H1 (cell line): ENCODE results near the gene TGFBRAP1. TPM values are rescaled to one million over a fixed set of nuclear protein-coding genes. Genes with fewer than 3 reads are reported as not detected.

ENCODE experiments used
- CTCF ChIA-PET: fragments of 300-600 bp; sonication (Branson Sonifier 250); formaldehyde crosslinking; loops from one replicate; lab custom pipeline; 2021; ENCODE audit not compliant: partially characterized antibody; lab: Charles Lee
- POLR2A ChIA-PET: fragments of 300-600 bp; sonication (Branson Sonifier 250); formaldehyde crosslinking; loops from one replicate; lab custom pipeline; 2021; ENCODE audit warnings: inconsistent platforms; ENCODE audit not compliant: partially characterized antibody; lab: Charles Lee
- DNase-seq, 2 experiments: peaks; one replicate each; pipeline versions ENCODE4 v3.0.0 to v3.0.0-alpha.2; 2010 to 2022; ENCODE audit warnings: low spot score in 2 of 2, low read depth in 1 of 2, mixed read lengths in 1 of 2
- FAIRE-seq: peaks from 2 replicates; lab custom pipeline; 2011; peaks lifted over from hg19 to GRCh38; lab: Jason Lieb, UNC
- H2AFZ ChIP-seq: 2 replicates; pipeline ENCODE4 v1.8.1; 2012; ENCODE audit warnings: low read length, inconsistent platforms
- H2AK5ac ChIP-seq: 2 replicates; pipeline ENCODE4 v1.6.1; 2013; ENCODE audit warnings: low read depth, low read length
- H2BK120ac ChIP-seq: replicated peaks from 2 replicates; pipeline ENCODE3; 2013; ENCODE audit warnings: low read depth, low read length, inconsistent platforms
- H2BK12ac ChIP-seq: 2 replicates; pipeline ENCODE4 v1.6.1; 2013; ENCODE audit warnings: low read depth, low read length
- H2BK15ac ChIP-seq: 2 replicates; pipeline ENCODE4 v1.6.1; 2013; ENCODE audit warnings: low read length
- H2BK20ac ChIP-seq: 2 replicates; pipeline ENCODE4 v1.6.1; 2013; ENCODE audit warnings: low read length
- H2BK5ac ChIP-seq: 2 replicates; pipeline ENCODE4 v1.6.1; 2013; ENCODE audit warnings: low read depth, low read length
- H3K14ac ChIP-seq: 2 replicates; pipeline ENCODE4 v1.6.1; 2013; ENCODE audit warnings: inconsistent platforms; ENCODE audit not compliant: insufficient read length
- H3K18ac ChIP-seq: 2 replicates; pipeline ENCODE4 v1.6.1; 2013; ENCODE audit warnings: low read length; ENCODE audit errors: extremely low read depth
- H3K23ac ChIP-seq: 2 replicates; pipeline ENCODE4 v1.6.1; 2013; ENCODE audit warnings: inconsistent platforms; ENCODE audit not compliant: insufficient read length
- H3K23me2 ChIP-seq: 2 replicates; pipeline ENCODE4 v1.6.1; 2013; ENCODE audit warnings: low read depth, low read length
- H3K27ac ChIP-seq: 2 replicates; pipeline ENCODE4 v1.6.1; 2011; ENCODE audit warnings: low read depth, low read length, inconsistent platforms
- H3K27me3 ChIP-seq, 4 experiments: replicated peaks in 1 of 4; 1 replicate in 1 of 4; 2 replicates in 3 of 4; pipeline versions ENCODE4 v1.6.1 to v1.8.1; 2011 to 2013; ENCODE audit warnings: low read length in 3 of 4, mild to moderate bottlenecking in 3 of 4, inconsistent platforms in 2 of 4, mixed read lengths in 2 of 4, moderate library complexity in 1 of 4; ENCODE audit not compliant: control insufficient read depth in 3 of 4, insufficient read depth in 3 of 4; ENCODE audit errors: extremely low read depth in 1 of 4
- H3K36me3 ChIP-seq, 4 experiments: 2 replicates each; pipeline versions ENCODE4 v1.6.1 to v1.8.1; 2011 to 2013; ENCODE audit warnings: mild to moderate bottlenecking in 4 of 4, low read length in 3 of 4, moderate library complexity in 2 of 4, control low read depth in 1 of 4, inconsistent platforms in 1 of 4; ENCODE audit not compliant: insufficient read depth in 4 of 4, control insufficient read depth in 2 of 4
- H3K4ac ChIP-seq: replicated peaks from 2 replicates; pipeline ENCODE3; 2013; ENCODE audit warnings: low read length, low read depth, mixed read lengths, inconsistent platforms; ENCODE audit not compliant: insufficient read length
- H3K4me1 ChIP-seq, 4 experiments: replicated peaks in 1 of 4; 1 replicate in 1 of 4; 2 replicates in 3 of 4; pipeline versions ENCODE4 v1.6.1 to v1.8.1; 2011 to 2013; ENCODE audit warnings: low read length in 3 of 4, inconsistent platforms in 2 of 4, mixed read lengths in 1 of 4; ENCODE audit not compliant: insufficient read depth in 4 of 4, control insufficient read depth in 3 of 4
- H3K4me2 ChIP-seq, 2 experiments: 2 replicates each; pipeline versions ENCODE4 v1.6.1 to v1.8.1; 2011 to 2013; ENCODE audit warnings: low read depth in 2 of 2, low read length in 2 of 2, control low read depth in 1 of 2, inconsistent platforms in 1 of 2, mild to moderate bottlenecking in 1 of 2; ENCODE audit not compliant: insufficient read depth in 1 of 2
- H3K4me3 ChIP-seq, 4 experiments: fragments of 200-600, 300-600 bp in 1 of 4; sonication (generic), shearing (Covaris generic), sonication (Bioruptor Twin) in 1 of 4; 2 replicates each; pipeline versions ENCODE4 v1.5.1 to v1.8.1; 2011 to 2016; ENCODE audit warnings: low read length in 4 of 4, low read depth in 3 of 4, control low read depth in 2 of 4, inconsistent platforms in 2 of 4, mild to moderate bottlenecking in 2 of 4, mixed read lengths in 1 of 4, moderate library complexity in 1 of 4; ENCODE audit not compliant: insufficient read depth in 2 of 4; ENCODE audit errors: extremely low read depth in 1 of 4
- H3K56ac ChIP-seq: replicated peaks from 2 replicates; pipeline ENCODE3; 2013; ENCODE audit warnings: low read depth, mild to moderate bottlenecking, mixed read lengths, low read length, inconsistent platforms; ENCODE audit not compliant: insufficient read length
- H3K79me1 ChIP-seq: 2 replicates; pipeline ENCODE4 v1.6.1; 2013; ENCODE audit warnings: low read depth, low read length, control low read depth
- H3K79me2 ChIP-seq, 2 experiments: 2 replicates each; pipeline versions ENCODE4 v1.6.1 to v1.8.1; 2012 to 2013; ENCODE audit warnings: low read length in 2 of 2, mild to moderate bottlenecking in 2 of 2, inconsistent platforms in 1 of 2; ENCODE audit not compliant: insufficient read depth in 2 of 2, control insufficient read depth in 1 of 2
- H3K9ac ChIP-seq, 4 experiments: replicated peaks in 1 of 4; 1 replicate in 1 of 4; 2 replicates in 3 of 4; pipeline versions ENCODE4 v1.6.1 to v1.8.1; 2011 to 2013; ENCODE audit warnings: low read depth in 3 of 4, low read length in 3 of 4, control low read depth in 2 of 4, mild to moderate bottlenecking in 2 of 4, moderate library complexity in 2 of 4, inconsistent platforms in 1 of 4; ENCODE audit errors: extremely low read depth in 1 of 4
- H3K9me3 ChIP-seq, 2 experiments: 2 replicates each; pipeline versions ENCODE4 v1.6.1 to v1.8.1; 2012 to 2013; ENCODE audit warnings: mild to moderate bottlenecking in 2 of 2, moderate library complexity in 2 of 2, control low read depth in 1 of 2, inconsistent platforms in 1 of 2, low read depth in 1 of 2, low read length in 1 of 2, mixed read lengths in 1 of 2; ENCODE audit not compliant: insufficient read depth in 2 of 2
- H4K20me1 ChIP-seq, 2 experiments: replicated peaks in 1 of 2; 2 replicates each; pipeline versions ENCODE3 to v1.8.1; 2011 to 2013; ENCODE audit warnings: inconsistent platforms in 2 of 2, low read length in 2 of 2, mild to moderate bottlenecking in 1 of 2; ENCODE audit not compliant: insufficient read depth in 2 of 2, control insufficient read depth in 1 of 2
- H4K5ac ChIP-seq: 2 replicates; pipeline ENCODE4 v1.6.1; 2013; ENCODE audit warnings: low read length, low read depth, mixed read lengths, inconsistent platforms; ENCODE audit not compliant: insufficient read length
- H4K8ac ChIP-seq: 2 replicates; pipeline ENCODE4 v1.8.0; 2013; ENCODE audit warnings: mild to moderate bottlenecking, moderate library complexity, low read length, inconsistent platforms; ENCODE audit not compliant: insufficient read depth; ENCODE audit errors: extremely low read depth
- H4K91ac ChIP-seq: replicated peaks from 2 replicates; pipeline ENCODE3; 2013; ENCODE audit warnings: low read length, mixed read lengths, inconsistent platforms; ENCODE audit not compliant: insufficient read length
- CREB1 ChIP-seq: IDR thresholded peaks from 2 replicates; pipeline ENCODE4 v1.6.1; 2012; ENCODE audit warnings: inconsistent platforms
- KDM1A ChIP-seq: fragments of 200-600, 300-600 bp; sonication (generic); IDR thresholded peaks from 2 replicates; pipeline ENCODE4 v1.7.1; 2016; ENCODE audit warnings: mild to moderate bottlenecking, low read length, borderline replicate concordance
- MAFK ChIP-seq: IDR thresholded peaks from 2 replicates; pipeline ENCODE4 v1.6.1; 2012; ENCODE audit warnings: low read depth, mild to moderate bottlenecking, improper control_type of control experiment, low read length
- RAD21 ChIP-seq, 2 experiments: IDR thresholded peaks in 1 of 2; conservative IDR thresholded peaks in 1 of 2; 2 replicates each; pipeline ENCODE4 v1.6.1; 2011; ENCODE audit warnings: low read depth in 2 of 2, low read length in 2 of 2, improper control_type of control experiment in 1 of 2, inconsistent platforms in 1 of 2, mild to moderate bottlenecking in 1 of 2, moderate library complexity in 1 of 2
- RXRA ChIP-seq: IDR thresholded peaks from 2 replicates; pipeline ENCODE4 v1.6.1; 2011; ENCODE audit warnings: low read depth, mild to moderate bottlenecking, low read length, moderate library complexity; ENCODE audit not compliant: insufficient read depth
- TBP ChIP-seq: IDR thresholded peaks from 2 replicates; pipeline ENCODE4 v1.6.1; 2011; ENCODE audit warnings: low read depth, low read length, improper control_type of control experiment
- ZNF274 ChIP-seq: IDR thresholded peaks from 2 replicates; pipeline ENCODE4 v1.7.0; 2012; ENCODE audit warnings: low read length, borderline replicate concordance; ENCODE audit errors: extremely low read depth
- WGBS, 2 experiments: shearing (Covaris generic) in 1 of 2; methylation state at CpG; one replicate each; pipeline versions ENCODE4 v1.1.6 to v1.1.7; 2013 to 2015; ENCODE audit warnings: low lambda C conversion rate in 2 of 2, mixed read lengths in 2 of 2, inconsistent platforms in 1 of 2, low coverage in 1 of 2, missing lambda C conversion rate in 1 of 2; ENCODE audit not compliant: insufficient replicate concordance in 2 of 2, insufficient coverage in 1 of 2, insufficient read length in 1 of 2; ENCODE audit errors: extremely low coverage in 1 of 2, missing lambda C conversion rate in 1 of 2; 5-methylcytosine and 5-hydroxymethylcytosine counted together
- polyA plus RNA-seq, 7 experiments: library from polyadenylated mRNA; depleted of rRNA in 3 of 7; stranded (reverse) in 5 of 7; unstranded in 2 of 7; fragments of >200 nt in 5 of 7; fragments of 200-250 nt in 2 of 7; gene quantifications; 1 replicate in 5 of 7; 2 replicates in 1 of 7; 4 replicates in 1 of 7; pipeline versions ENCODE4 v1.2.1 to v1.2.3, GENCODE V29; 2011 to 2013; ENCODE audit warnings: missing spikeins in 2 of 7, mixed read lengths in 2 of 7
- total RNA-seq: library from RNA; stranded (reverse); fragmentation: NEBNext Ultra II Directional; extraction: Animal tissue kit (Norgen Biotek cat#: 25700); gene quantifications from 2 replicates; pipeline ENCODE4 v1.2.1, GENCODE V29; 2021
- TF ChIP-seq, protein P1 (sequence below): IDR thresholded peaks from 2 replicates; pipeline ENCODE4 v1.6.1; 2012; ENCODE audit warnings: inconsistent platforms
- TF ChIP-seq, protein P2 (sequence below), 3 experiments: IDR thresholded peaks; 1 replicate in 2 of 3; 2 replicates in 1 of 3; pipeline versions ENCODE4 v1.5.1 to v1.6.1; 2011; ENCODE audit warnings: low read length in 3 of 3, mild to moderate bottlenecking in 3 of 3, inconsistent platforms in 2 of 3, low read depth in 1 of 3, moderate library complexity in 1 of 3; ENCODE audit not compliant: insufficient read depth in 1 of 3; ENCODE audit errors: control extremely low read depth in 1 of 3

The TGFBRAP1 gene
- total and polyA plus RNA-seq, 2 of the 8 experiments (the other 6 are each of a cell fraction or from before 2014, with no cell fraction given) = 11.2 to 20.2 TPM

DNA sequence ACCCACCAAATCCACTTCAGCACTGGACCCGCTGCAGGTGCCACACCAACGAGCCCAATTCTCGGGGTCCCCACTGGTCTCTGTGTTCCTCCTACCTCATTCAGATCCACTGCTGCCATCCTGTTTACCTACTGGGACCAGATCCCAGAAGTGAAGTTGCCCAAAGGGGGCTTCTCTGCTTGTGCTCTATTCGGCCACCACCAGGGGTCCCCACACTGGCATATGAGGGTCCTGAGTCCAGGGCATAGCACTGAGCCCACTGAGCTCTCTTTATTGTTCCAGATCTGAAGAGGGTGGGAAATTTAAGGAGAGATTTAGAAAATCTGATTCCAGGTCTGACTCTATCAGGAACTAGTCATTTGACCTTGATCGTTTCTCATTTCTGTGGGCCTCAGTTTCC is 85.6 kb downstream of the TGFBRAP1 start:
- WGBS, 2 experiments = 53% methylated on average over 5 of the region's 5 CpGs; no CpG with 5 or more reads in 1 of the 2 experiments
- CTCF ChIA-PET = interaction anchor here (0.6 to 16.9 kb wide), 35 partner anchors 8 to 482 kb away, joined by 3 to 541 read pairs (median 5); partner anchors contain the start of gene POU3F3
- Histone ChIP-seq H3K27ac (no peak overlapping the region), H2AFZ (no peak overlapping the region), H3K56ac (no peak overlapping the region), H3K4ac (no peak overlapping the region), H3K9ac (no peak overlapping the region), H3K79me2 (no peaks in the 10 kb centered on the region), H3K23me2 (no peaks in the 10 kb centered on the region), H3K36me3 (no peaks in the 10 kb centered on the region), H4K8ac (no peak overlapping the region), H3K4me3 (no peak overlapping the region), H2BK12ac (no peak overlapping the region), H3K23ac (no peak overlapping the region), H2BK20ac (no peak overlapping the region), H3K14ac (no peak overlapping the region), H3K9me3 (no peaks in the 10 kb centered on the region; a peak in 1 of 4 replicates), H4K91ac (no peak overlapping the region), H3K4me1 (peaks cover 0 to 2% (median under 1%) of the 10 kb centered on the region in 4 experiments; a peak in 1 of 7 replicates), H3K4me2 (no peak overlapping the region), H3K18ac (no peak overlapping the region), H4K20me1 (no peaks in the 10 kb centered on the region), H3K27me3 (no peaks in the 10 kb centered on the region), H2AK5ac (no peak overlapping the region), H2BK120ac (no peak overlapping the region), H4K5ac (no peak overlapping the region), H2BK5ac (no peak overlapping the region), H3K79me1 (no peaks in the 10 kb centered on the region), H2BK15ac (no peak overlapping the region)
- POLR2A ChIA-PET = no interaction called here
- no peak for TF ChIP-seq CREB1
- TF ChIP-seq MAFK = no peak
- no peak for TF ChIP-seq KDM1A
- no peak for TF ChIP-seq TBP
- no peak for TF ChIP-seq RXRA
- TF ChIP-seq, protein P1, sequence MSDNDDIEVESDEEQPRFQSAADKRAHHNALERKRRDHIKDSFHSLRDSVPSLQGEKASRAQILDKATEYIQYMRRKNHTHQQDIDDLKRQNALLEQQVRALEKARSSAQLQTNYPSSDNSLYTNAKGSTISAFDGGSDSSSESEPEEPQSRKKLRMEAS = no peak
- peak; percentile 51 to 60 for TF ChIP-seq RAD21 (IDR thresholded peaks at IDR 0.05 in 1 of 2, conservative IDR thresholded peaks at IDR 0.05 in 1 of 2; ENCODE audit: low read depth in 2 of 2, low read length in 2 of 2)
- no peak for TF ChIP-seq ZNF274
- TF ChIP-seq, protein P2, sequence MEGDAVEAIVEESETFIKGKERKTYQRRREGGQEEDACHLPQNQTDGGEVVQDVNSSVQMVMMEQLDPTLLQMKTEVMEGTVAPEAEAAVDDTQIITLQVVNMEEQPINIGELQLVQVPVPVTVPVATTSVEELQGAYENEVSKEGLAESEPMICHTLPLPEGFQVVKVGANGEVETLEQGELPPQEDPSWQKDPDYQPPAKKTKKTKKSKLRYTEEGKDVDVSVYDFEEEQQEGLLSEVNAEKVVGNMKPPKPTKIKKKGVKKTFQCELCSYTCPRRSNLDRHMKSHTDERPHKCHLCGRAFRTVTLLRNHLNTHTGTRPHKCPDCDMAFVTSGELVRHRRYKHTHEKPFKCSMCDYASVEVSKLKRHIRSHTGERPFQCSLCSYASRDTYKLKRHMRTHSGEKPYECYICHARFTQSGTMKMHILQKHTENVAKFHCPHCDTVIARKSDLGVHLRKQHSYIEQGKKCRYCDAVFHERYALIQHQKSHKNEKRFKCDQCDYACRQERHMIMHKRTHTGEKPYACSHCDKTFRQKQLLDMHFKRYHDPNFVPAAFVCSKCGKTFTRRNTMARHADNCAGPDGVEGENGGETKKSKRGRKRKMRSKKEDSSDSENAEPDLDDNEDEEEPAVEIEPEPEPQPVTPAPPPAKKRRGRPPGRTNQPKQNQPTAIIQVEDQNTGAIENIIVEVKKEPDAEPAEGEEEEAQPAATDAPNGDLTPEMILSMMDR (IDR thresholded peaks at IDR 0.05; ENCODE audit: control extremely low read depth in 1 of 3, insufficient read depth in 1 of 3, low read depth in 1 of 3, low read length in 3 of 3) = peak; percentile 64 to 76 (median 69)
- FAIRE-seq (peak; percentile 36), DNase-seq (peak in 1 of 2 experiments; percentile 72)
